GM21360 (cell line): ENCODE measurements around the gene NOS1AP.

Source experiments
- ATAC-seq: cut with Tn5 transposase; IDR thresholded peaks from one replicate; pipeline ENCODE4 v1.9.1; 2021; ENCODE audit warnings: mild to moderate bottlenecking, moderate library complexity; ENCODE audit not compliant: unreplicated experiment

Gene NOS1AP

DNA sequence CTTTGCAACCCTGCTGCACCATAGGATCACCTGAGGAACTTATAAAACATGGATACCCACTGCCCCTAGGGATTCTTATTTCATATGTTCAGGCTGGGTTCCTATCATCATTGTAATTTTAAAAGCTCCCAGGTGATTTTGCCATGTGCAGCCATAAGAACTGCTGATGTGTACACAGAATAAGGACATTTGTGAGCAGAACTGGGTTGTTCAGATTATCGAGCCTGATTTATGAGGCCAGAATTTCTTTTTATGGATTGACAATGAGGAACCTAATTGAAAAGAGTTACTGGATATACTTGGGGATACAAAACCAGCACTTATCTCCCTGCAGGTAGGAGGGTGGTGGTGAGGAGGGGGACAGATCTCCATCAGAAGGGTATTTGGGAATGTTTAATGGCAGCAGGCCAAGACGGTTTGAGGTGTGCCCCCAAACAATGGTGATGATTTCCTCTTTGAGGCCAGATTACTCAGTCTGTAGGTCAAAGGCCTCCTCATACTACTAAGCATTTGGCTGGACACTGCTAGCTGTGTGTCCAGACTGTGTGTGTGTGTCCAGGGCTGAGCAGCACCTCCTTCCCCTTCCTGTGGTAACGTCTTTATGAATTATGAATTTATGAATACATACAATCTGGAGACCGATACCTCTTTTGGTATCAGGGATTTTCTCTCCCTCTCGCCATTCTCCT, 18.9 kb downstream of the NOS1AP start:
- no peak for ATAC-seq

DNA sequence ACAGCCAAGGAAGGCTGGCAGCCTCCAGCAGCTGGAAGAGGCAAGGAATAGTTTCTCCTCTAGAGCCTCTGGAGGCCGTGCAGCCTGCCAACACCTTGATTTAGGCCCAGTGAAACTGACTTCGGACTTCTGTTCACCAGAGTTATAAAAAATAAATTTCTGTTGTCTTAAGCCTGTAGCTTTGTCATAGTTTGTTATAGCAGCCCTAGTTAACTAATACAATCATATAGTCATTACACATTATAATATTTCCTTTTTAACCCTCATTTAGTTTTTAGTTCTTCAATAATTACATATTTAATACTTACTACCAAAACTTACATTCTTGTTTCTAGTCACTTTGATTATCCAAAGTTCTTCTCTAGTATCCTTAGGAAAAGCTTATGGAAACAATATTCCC, 20.3 kb downstream of the NOS1AP start:
- ATAC-seq: no peak

DNA sequence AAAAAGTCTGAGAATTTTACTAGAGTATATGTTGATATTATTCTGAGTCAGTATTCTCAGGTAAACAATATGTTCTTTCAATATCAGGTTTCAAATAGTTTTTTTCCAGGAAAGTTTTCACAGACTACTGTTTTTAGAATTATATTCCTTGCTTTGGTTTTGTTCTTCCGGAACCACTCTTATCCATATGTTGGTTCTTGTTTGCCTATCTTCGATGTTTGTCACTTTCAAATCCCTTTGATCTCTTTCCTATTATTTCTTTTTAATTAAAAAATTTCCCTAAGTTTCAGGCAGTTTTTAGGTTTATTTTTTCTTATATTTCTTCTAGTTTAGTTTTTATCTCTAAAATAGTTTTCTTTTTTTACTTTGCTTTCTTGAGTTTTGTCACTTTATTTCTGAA, 20.9 kb downstream of the NOS1AP start:
- no peak for ATAC-seq

DNA sequence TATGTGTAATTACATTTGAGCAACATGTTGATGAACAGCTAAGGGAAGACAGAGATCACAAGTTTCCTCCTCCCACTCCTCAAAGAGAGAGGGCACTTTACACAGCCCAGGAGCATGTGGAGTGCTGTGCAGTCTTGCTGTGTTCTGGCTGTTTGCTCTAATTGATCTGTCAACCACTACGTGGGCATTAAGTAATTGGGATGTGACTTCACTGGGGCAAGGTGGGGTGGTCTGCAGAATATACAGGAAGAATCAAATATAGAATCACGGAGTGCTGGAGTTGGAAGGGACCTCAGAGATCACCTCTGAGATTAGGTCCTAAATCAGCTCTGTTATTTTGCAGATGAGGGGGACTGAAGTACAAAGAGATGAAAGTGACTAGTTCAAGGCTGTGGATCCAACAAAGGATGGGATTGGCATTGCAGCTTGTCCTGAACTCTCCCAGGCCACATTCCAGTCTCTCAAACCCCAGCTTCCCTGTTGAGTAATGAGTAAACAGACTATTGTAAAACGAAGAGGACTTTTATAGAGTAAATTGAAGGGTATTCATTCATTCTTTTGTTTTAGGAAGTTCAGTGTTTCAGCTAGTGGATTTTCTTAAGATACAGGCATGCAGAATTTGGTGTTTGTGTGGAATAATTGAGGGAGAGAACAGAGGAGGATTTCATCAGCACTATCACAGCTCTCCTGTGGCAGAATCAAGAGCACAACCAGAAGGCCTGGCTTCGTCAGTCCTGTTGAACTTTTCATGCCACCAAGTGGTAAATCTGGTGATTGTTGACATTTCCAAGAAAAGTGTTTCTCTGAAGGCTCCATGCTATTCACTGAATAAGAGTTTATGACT, 22.4 kb downstream of the NOS1AP start:
- no peak for ATAC-seq

DNA sequence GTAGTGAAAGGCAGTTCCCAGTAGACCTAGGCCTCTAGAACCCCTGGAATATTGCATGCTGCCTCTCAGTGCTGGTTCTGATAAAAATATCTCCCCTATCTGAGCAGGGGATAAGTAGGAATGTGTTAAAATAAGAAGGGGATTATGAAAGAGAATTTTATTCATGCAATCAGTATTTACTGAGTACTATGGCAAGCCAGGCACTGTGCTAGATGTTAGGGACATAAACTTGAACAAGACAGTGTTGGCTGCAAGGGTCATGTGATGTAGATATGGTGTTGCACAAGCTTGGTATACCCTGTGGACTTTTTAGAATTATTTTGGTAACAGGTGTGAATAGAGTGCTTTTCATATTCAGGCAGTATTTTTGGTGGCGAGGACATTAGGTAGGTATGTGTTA, 23.6 kb downstream of the NOS1AP start:
- no peak for ATAC-seq

DNA sequence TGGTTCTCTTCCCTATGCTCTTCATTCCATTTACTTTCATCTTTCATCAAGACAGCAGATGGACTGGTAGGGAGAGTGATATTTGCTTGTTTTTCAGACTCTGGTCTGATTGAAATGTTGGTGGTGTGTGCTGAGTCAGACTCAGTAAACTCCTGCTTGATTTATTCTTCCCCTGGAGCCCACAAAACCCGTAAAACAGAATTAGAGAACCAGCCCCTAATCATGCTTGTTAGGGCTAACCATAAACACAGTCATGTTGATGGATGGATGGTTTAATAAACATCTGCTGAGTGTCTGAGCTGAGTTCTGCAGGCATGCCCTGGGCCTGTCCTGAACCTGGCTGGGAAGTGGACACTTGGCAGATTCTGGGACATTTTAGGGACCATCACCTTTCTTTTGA, 24.8 kb downstream of the NOS1AP start:
- ATAC-seq: no peak

DNA sequence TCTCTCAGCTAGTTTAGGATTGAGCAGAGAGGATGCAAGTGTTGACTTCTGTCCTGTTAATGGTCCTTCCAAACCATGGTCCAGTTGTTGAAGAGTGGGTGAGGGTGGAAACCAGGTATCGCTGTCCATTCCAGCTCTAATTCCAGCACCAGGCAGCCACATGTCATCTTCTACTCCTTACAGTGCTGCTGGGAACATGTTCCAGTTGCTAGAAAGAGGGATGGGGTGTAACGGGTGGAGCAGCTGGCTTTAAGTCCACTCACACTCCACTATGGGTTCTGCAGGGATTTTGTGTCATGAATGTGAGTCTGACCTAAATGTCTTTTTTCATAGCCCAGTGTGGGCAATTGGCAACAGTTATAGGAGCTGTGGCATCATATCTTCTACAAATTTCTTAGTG, 25.2 kb downstream of the NOS1AP start:
- ATAC-seq: no peak

DNA sequence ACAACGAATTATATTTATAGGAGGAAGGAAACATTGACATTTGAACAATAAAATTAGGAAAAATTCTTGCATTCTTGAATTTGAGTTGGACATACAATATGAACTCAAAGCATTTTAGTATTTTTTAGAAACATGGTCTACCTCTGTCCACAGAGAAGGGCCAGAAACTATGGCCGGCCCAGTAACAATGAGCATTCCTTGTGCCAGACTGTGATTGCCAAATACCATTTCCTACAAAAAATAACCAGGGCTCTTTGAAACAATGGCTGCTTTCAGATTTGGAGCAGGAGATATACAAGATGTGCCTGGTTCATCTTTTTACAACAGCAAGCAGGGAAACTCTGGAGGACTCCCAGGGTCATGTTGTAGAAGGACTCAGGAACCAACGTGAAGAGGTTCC, 38.4 kb downstream of the NOS1AP start:
- no peak for ATAC-seq

DNA sequence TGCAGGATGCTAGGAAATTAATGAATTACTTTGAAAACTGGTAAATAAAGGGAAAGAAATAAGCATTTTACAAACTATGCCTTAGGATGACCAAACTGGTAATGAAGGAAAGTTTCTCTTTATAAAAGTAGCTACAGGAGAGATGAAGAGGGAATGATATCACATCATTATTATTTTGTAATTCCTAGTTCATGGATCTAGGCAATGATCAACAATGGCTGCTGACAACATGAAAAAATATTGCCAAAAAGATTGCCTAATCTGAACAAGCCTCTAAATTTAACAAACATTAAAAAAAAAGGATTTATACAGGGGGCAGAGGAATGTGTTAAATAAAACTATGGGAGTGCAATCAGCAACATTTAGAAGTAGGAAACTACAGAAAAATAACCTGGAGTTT, 38.9 kb downstream of the NOS1AP start:
- no peak for ATAC-seq

DNA sequence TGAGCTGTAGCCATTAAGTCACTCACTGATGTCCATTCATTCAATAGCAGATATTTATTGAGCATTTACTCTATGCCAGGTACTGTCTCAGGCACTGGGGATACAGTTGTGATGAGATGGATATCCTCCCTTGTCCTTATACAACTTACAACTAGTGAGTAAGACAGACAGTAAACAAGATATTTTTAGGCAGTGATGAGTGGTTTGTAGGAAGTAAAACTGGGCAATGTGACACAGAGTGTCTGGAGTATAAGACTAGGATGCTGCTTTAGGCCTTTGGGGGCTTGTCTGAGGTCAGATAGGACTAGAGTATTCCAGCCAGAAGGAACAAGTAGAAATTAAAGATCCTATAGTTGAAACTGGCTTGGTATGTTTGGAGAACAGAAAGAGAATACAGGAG, 41.4 kb downstream of the NOS1AP start:
- ATAC-seq: no peak

DNA sequence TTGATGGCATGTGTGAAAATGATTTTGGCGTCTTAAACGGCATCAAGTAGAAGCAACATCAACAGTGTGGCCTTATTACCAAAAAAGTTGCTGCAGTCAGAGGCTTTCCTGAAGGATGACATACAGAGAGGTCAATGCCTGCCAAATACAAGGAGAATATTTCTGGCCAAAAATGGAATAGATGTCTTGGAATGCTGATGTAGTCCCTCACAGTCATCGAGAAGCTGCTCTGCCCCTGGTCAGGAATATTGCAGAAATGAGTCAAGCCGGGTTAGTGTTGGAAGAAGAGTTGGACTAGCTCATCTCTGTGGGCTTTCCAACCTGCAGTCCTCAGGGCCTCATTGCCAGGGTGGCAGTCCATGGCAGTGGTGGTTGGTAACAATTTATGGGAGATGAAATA, 42.1 kb downstream of the NOS1AP start:
- no peak for ATAC-seq

DNA sequence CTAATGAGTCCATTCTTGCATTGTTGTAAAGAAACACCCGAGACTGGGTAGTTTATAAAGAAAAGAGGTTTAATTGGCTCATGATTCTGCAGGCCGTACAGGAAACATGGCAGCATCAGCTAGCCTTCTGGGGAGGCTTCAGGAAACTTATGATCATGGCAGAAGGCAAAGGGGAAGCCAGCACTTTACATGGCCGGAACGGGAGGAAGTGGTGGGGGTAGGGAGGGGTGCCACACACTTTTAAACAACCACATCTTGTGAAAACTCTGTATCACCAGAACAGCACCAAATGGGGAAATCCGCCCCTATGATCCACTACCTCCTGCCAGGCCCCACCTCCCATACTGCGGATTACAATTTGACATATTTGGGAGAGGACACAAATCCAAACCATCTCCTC, 43.9 kb downstream of the NOS1AP start:
- no peak for ATAC-seq

DNA sequence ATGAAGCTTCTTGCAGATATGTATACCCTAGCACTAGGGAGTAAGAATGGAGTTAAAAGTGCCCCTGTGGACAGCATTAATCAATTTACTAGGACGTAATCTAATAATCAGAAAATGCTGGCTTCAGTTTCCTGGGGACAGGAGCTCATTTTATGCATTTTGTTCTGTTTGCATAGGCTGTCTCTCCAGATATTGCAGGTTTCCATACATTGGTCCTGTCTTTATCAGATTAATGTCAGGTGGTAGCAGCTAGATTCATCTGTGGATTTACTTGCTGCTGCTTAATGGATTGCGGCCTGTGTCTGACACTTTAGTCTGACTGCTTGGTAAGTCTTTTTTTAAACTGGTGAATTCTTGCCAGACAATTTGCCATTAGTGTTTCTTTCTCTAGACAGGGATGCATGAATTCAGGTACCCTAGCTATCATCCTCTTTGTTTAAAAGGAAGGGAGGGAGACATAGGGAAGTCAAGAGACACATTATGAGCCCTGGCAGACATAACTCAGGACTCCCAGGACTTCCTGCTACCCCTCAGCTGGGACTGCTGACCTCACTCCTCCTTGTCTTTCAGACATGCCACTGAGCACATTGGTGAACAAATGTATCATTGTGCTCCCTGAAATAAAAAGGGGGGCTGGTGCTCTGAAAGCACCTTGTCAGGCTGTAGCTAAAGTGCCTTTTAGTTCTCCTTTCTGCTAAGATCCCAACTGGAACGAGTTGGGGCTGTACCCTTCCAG, 47.7 kb downstream of the NOS1AP start:
- no peak for ATAC-seq

DNA sequence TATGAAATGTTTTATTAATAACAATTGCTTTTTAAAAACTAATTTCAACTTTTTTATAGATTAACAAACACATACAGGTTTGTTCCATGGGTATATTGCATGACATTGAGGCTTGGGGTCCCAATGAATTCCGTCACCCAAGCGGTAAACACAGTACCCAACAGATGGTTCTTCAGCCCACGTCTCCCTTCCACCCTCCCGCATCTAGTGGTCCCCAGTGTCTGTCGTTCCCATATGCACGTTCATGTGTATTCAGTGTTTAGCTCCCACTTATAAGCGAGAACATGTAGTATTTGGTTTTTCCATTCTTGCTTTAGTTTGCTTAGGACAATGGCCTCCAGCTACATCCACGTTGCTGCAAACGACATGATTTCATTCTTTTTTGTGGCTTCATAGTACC, 48.6 kb downstream of the NOS1AP start:
- no peak for ATAC-seq

DNA sequence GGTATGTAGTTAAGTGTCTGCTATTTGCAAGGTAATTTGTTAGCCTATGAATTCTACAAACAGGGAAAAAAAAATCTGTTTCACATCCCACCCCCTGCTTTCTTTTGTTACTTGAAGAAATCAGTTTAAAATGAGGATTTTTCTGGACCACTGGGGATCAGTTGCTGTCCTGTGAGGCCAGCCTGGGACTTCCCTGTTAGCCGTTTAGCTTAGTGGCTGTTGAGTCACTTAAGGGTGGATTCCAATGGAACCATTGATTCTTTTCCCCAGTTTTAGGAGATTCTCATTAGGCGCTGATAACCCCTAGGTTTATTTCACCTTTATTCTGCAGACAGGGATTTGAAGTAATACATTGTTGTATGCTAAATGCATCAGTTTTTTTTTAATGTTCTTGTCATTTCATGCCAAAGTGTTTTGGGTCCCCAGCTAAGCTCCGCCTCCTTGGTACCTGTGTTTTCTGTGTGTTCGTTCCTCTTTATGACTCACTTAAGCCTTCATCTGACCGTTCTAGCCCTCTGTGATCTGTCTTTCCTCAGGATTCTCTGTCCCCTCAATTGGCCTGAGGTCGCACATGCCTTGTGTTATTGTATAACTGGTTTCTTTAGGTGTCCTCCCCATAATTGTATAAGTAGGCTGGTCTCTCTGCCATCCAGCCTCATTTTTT, 59.3 kb downstream of the NOS1AP start:
- ATAC-seq: no peak

DNA sequence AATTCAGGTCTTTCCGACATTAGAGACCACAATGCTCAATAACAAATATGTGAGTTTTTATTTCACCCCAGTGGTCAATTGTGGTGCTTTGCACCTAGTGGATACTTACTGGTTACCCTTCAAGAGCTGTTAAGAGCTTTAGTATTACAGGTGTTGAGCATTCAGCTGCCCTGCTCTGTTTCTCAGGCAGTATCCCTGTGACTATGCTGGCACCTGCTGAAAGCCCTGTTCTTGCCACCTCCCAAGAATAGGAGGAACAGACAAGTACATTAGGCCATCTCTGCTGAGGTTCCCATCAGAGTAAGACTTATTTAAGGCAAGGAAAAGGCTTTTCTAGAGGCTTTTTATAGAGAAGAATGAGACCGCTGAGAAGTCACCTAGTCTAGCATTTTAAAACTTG, 60.8 kb downstream of the NOS1AP start:
- no peak for ATAC-seq

DNA sequence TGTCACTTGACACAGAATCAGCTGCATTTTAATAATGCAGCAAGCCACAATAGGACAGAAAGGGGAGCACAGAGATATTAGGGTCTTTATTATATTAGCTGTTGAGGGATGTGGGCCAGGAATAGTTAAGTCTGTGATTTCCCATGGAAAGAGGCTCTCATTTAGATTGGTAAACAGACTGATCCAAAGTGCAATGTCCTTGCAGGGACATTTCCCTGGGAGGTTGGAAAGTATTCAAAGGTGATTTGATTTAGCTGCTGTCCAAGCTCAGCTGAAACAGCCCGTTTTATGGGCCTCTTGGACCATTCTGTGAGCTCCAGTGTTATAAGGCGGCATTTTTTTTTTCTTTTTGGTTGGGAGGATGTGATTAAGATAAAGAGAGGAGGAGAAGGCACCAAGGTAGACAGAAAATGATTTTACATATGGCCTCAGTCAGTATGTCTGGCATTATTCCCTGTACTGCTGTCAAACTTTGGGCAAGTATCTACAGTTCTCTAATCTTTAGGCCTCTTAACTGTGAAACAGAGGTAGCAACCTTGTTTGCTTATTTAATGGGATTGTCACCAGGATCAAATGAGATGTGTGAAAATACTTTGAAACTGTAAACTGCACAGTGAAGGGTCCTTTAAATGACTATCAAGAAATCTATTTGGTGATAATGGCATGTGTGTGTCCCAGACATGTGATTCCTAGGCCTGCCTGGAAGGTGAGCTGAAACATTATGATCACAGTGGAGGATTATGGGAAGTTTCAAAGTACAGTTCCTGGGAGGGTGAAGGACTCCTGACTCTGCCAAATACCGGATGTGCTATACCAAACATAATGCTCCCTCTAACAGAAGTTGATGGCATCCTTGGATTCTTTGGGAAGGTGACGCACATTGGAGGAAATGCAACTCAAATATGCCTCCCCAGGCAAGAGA, 62.2 kb downstream of the NOS1AP start:
- no peak for ATAC-seq

DNA sequence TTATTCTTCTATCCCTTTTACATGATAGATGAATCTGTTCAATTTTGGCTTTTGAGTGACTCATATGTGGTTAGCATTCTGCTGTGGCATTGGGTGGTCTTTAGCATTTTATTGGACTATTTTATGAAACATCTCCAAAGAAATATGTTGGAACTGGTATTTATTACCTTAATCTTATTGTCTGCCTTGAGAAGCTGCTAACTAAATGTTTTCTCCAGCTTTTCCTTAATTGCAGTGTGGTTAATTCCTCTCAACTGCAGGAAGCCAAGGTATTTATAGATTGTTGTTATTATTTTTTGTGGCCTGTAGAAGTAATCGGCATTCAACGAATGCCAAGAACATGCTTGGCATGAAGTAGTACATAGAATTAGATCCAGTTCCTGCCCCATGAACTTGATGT, 64.1 kb downstream of the NOS1AP start:
- no peak for ATAC-seq

DNA sequence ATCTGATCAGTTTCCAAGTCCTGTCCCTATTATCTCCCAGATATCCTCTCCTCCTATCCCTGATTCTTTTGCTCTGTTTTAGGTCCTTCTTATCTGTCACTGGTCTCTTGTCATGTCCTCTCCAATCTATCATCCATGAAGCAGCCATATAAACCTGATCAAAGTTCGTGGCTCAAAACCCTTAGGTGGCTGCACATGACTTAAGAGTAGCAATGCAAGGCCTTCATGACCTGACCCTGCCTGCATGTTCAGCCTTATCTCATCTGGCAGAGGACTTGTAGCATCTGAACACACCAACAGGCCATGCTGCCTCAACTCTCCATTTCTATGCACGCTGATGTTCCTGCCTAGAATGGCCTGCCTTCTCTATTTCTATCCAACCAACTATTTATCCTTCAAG, 65.2 kb downstream of the NOS1AP start:
- ATAC-seq: no peak

DNA sequence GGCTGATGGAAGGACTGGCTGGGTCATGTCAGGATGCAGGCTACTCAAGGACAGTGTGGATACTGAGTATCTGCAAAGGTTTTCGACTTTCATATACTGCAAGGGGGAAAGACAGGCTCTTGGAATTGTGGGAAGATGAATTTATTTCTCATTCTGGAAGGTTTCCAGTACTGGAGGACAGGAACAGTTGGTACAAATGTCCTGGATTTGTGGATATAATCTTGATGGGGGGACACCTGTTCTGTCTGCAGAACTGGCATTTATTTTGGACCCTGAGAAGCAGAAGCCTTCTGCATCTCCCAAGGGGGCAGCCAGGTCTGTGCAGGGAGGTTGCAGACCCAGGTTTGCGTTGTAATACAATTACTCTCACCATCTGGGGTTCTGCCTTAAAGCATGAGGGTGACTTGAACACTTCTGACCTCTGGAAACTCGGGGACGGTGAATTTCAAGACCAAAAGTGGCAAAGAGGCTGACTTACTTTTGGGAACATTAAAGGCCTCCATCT, 65.8 kb downstream of the NOS1AP start:
- ATAC-seq: no peak
